PC-3 (cell line): ENCODE data around the gene NT5DC1. TPM values are rescaled to one million over a fixed set of nuclear protein-coding genes. Genes with fewer than 3 reads are reported as not detected.

ENCODE experiments used
- ATAC-seq: fragments of 200-7000 bp; cut with Tn5 transposase; 2 replicates; pipeline ENCODE4 v1.9.1; 2020; ENCODE audit warnings: mild to moderate bottlenecking, moderate library complexity
- BruUV-seq: library from RNA; stranded (reverse); fragments of 400-500 nt; replicated peaks from 2 replicates; lab custom pipeline; 2021; lab: Mats Ljungman, UMichigan
- CTCF ChIA-PET: fragments of 300-600 bp; sonication (Branson Sonifier 250); formaldehyde crosslinking; loops from one replicate; lab custom pipeline; 2022; ENCODE audit warnings: antibody characterized with exemption; lab: Charles Lee
- POLR2A ChIA-PET: fragments of 300-600 bp; sonication (Branson Sonifier 250); formaldehyde crosslinking; loops from one replicate; lab custom pipeline; 2022; ENCODE audit warnings: antibody characterized with exemption; ENCODE audit not compliant: unreplicated experiment; lab: Charles Lee
- DNase-seq: peaks from one replicate; pipeline ENCODE4 v3.0.0-alpha.2; 2015
- H2AFZ ChIP-seq: fragments of 300-600 bp; sonication (generic); 2 replicates; pipeline ENCODE4 v1.6.0; 2016; ENCODE audit warnings: antibody characterized with exemption, low read length
- H3F3A ChIP-seq: fragments of 300-600 bp; sonication (generic); one replicate; pipeline ENCODE4 v1.6.0; 2017; ENCODE audit warnings: antibody characterized with exemption, low read length, control low read depth, mild to moderate bottlenecking; ENCODE audit not compliant: unreplicated experiment
- H3K27ac ChIP-seq: fragments of 300-600 bp; sonication (generic); 2 replicates; pipeline ENCODE4 v1.5.1; 2016; ENCODE audit warnings: mild to moderate bottlenecking, low read length
- H3K27me3 ChIP-seq: fragments of 300-600 bp; sonication (generic); 2 replicates; pipeline ENCODE4 v1.6.1; 2016; ENCODE audit warnings: low read length, mixed read lengths
- H3K36me3 ChIP-seq: fragments of 300-600 bp; sonication (generic); 2 replicates; pipeline ENCODE4 v1.6.1; 2016; ENCODE audit warnings: low read depth, mixed run types, low read length, mixed read lengths
- H3K4me1 ChIP-seq: fragments of 300-600 bp; sonication (generic); 2 replicates; pipeline ENCODE4 v1.5.1; 2016; ENCODE audit warnings: low read length; ENCODE audit not compliant: insufficient read depth
- H3K4me2 ChIP-seq: fragments of 300-600 bp; sonication (generic); 2 replicates; pipeline ENCODE4 v1.6.0; 2016; ENCODE audit warnings: low read length
- H3K4me3 ChIP-seq: fragments of 300-600 bp; sonication (generic); 2 replicates; pipeline ENCODE4 v1.5.1; 2016; ENCODE audit warnings: mild to moderate bottlenecking, low read length, mixed read lengths
- H3K79me2 ChIP-seq: fragments of 300-600 bp; sonication (generic); 2 replicates; pipeline ENCODE4 v1.6.1; 2017; ENCODE audit warnings: low read length, mixed read lengths
- H3K9ac ChIP-seq: fragments of 300-600 bp; sonication (generic); 2 replicates; pipeline ENCODE4 v1.6.0; 2016; ENCODE audit warnings: mild to moderate bottlenecking, low read length
- H3K9me2 ChIP-seq: fragments of 300-600 bp; sonication (generic); replicated peaks from 2 replicates; pipeline ENCODE4 v1.6.1; 2016; ENCODE audit warnings: mixed run types, low read length, mixed read lengths
- H3K9me3 ChIP-seq: fragments of 300-600 bp; sonication (generic); 2 replicates; pipeline ENCODE4 v1.6.1; 2016; ENCODE audit warnings: low read length, mixed read lengths
- H4K20me1 ChIP-seq: fragments of 300-600 bp; sonication (generic); 2 replicates; pipeline ENCODE4 v1.6.1; 2016; ENCODE audit warnings: low read length, mixed read lengths
- CTCF ChIP-seq: fragments of 300-600 bp; sonication (generic); conservative IDR thresholded peaks from 2 replicates; pipeline ENCODE4 v1.5.1; 2017; ENCODE audit warnings: antibody characterized with exemption, low read depth, mild to moderate bottlenecking, low read length
- EZH2 ChIP-seq: fragments of 300-600 bp; sonication (generic); IDR thresholded peaks from one replicate; pipeline ENCODE4 v1.6.1; 2017; ENCODE audit warnings: antibody characterized with exemption, mild to moderate bottlenecking, low read length; ENCODE audit not compliant: unreplicated experiment
- EZH2phosphoT487 ChIP-seq: fragments of 300-600 bp; sonication (generic); IDR thresholded peaks from 2 replicates; pipeline ENCODE4 v1.6.1; 2018; ENCODE audit warnings: mild to moderate bottlenecking, antibody characterized with exemption, low read length, borderline replicate concordance
- intact Hi-C: fragments of 100-400 bp; cut with micrococcal nuclease; formaldehyde crosslinking; loops from 2 replicates; pipeline ENCODE4 v1.9.0; 2023
- total RNA-seq: library from RNA; depleted of rRNA; stranded (reverse); fragments of >200 nt; gene quantifications from 2 replicates; pipeline ENCODE4 v1.2.3, GENCODE V29; 2014

Gene NT5DC1
- total RNA-seq, 1 experiment from 2014 or later, result 11.3 TPM

DNA sequence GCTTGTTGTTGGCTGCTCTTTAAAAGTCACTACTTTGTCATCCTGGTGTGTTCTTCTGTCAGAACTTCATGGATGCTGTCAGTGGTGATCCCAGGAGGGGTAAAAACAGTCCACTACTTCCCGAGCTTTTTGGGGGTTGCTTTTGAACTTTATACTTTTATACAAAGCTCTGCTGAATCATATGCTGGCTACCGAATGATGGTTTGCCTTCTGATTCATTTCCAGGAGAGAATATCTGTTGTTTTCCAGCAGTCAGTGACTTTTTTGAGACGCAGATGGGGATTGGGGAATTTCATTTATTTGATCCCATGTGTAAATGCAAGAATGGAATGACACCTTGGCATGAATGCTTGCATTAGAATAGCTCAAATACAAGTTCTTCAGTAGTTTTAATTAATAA lies 58.0 kb downstream of the NT5DC1 start:
- H3K27ac ChIP-seq, result no peak overlapping the region
- H3K9me3 ChIP-seq, result no peaks in the 10 kb centered on the region
- H3F3A ChIP-seq, result no peaks in the 10 kb centered on the region
- H3K9ac ChIP-seq, result no peak overlapping the region
- TF ChIP-seq EZH2phosphoT487 (no peak), CTCF (no peak)
- H4K20me1 ChIP-seq, result no peaks in the 10 kb centered on the region
- DNase-seq (no peak), ATAC-seq (no peak)
- H3K27me3 ChIP-seq, result no peaks in the 10 kb centered on the region
- no TSS peak for BruUV-seq
- intact Hi-C loops, result no loop called here
- H3K4me3 ChIP-seq, result no peak overlapping the region
- no peak overlapping the region for H3K4me2 ChIP-seq
- CTCF ChIA-PET, result no interaction called here
- H2AFZ ChIP-seq, result no peak overlapping the region
- H3K9me2 ChIP-seq, result no peaks in the 10 kb centered on the region
- no peaks in the 10 kb centered on the region for H3K4me1 ChIP-seq
- no peaks in the 10 kb centered on the region for H3K36me3 ChIP-seq
- H3K79me2 ChIP-seq, result no peaks in the 10 kb centered on the region
- POLR2A ChIA-PET, result no interaction called here

- Histone ChIP-seq H3K4me2 (no peak overlapping the region), H3K9me3 (no peaks in the 10 kb centered on the region), H3K36me3 (no peaks in the 10 kb centered on the region), H3K4me1 (no peaks in the 10 kb centered on the region), H3K79me2 (no peaks in the 10 kb centered on the region), H2AFZ (no peak overlapping the region), H3K27me3 (no peaks in the 10 kb centered on the region), H4K20me1 (no peaks in the 10 kb centered on the region), H3K27ac (no peak overlapping the region), H3K9me2 (no peaks in the 10 kb centered on the region), H3K9ac (no peak overlapping the region), H3F3A (no peaks in the 10 kb centered on the region), H3K4me3 (no peak overlapping the region)
- ChIA-PET CTCF (no interaction called here), POLR2A (no interaction called here)
- no TSS peak for BruUV-seq
- ATAC-seq (no peak), DNase-seq (no peak)
- intact Hi-C loops, result no loop called here
- TF ChIP-seq EZH2, result no peak
- no peak for TF ChIP-seq CTCF
- TF ChIP-seq EZH2phosphoT487, result no peak
These were observed 59.3 kb downstream of the NT5DC1 start for GRCh38 chr6:116159782-116160524.

DNA sequence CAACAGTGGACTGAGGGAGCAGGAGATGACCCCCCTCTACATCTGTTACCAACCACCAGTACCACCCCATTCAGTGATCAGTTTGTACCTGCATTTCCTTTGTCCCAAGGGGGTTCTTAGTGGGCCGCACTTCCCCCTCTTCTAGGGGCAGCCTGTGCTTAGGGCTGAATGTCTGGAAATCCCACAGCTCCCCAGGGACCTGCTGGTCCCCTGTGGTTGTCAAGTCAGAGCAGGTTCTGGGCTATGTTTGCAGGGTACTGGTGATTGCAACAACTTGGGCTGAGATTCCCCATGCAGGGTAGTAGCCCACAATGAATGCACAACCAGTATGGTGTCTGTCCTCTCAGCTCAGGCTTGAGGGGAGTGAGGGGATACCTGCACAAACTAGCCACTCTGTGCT lies 64.9 kb downstream of the NT5DC1 start:
- Histone ChIP-seq H3K4me2 (no peak overlapping the region), H4K20me1 (no peaks in the 10 kb centered on the region), H2AFZ (no peak overlapping the region), H3F3A (no peaks in the 10 kb centered on the region), H3K36me3 (no peaks in the 10 kb centered on the region), H3K4me3 (no peak overlapping the region), H3K9ac (no peak overlapping the region), H3K27ac (no peak overlapping the region), H3K9me2 (no peaks in the 10 kb centered on the region), H3K79me2 (no peaks in the 10 kb centered on the region), H3K4me1 (no peaks in the 10 kb centered on the region; the same call in 1 of the 2 replicates), H3K9me3 (no peaks in the 10 kb centered on the region), H3K27me3 (no peaks in the 10 kb centered on the region)
- CTCF ChIA-PET, result no interaction called here
- TF ChIP-seq EZH2phosphoT487 (no peak), EZH2 (no peak), CTCF (no peak)
- intact Hi-C loops, result no loop called here
- DNase-seq, result no peak
- no peak for ATAC-seq
- BruUV-seq, result no TSS peak
- POLR2A ChIA-PET, result no interaction called here
